CD4-positive, alpha-beta T cell treated with Interleukin-6 at 100 ng/mL for 8 hours (primary cell): ENCODE results near the gene OXSR1.
"Not testable (repeated sequence)": the region's sequence is repeated elsewhere in the genome, so short reads cannot be mapped to it uniquely, and the experiment has no call there.

Experiments used
- DNase-seq: peaks from one replicate; pipeline ENCODE4 v3.0.0-alpha.2; 2020; ENCODE audit warnings: mixed read lengths, low spot score

The OXSR1 gene

DNA sequence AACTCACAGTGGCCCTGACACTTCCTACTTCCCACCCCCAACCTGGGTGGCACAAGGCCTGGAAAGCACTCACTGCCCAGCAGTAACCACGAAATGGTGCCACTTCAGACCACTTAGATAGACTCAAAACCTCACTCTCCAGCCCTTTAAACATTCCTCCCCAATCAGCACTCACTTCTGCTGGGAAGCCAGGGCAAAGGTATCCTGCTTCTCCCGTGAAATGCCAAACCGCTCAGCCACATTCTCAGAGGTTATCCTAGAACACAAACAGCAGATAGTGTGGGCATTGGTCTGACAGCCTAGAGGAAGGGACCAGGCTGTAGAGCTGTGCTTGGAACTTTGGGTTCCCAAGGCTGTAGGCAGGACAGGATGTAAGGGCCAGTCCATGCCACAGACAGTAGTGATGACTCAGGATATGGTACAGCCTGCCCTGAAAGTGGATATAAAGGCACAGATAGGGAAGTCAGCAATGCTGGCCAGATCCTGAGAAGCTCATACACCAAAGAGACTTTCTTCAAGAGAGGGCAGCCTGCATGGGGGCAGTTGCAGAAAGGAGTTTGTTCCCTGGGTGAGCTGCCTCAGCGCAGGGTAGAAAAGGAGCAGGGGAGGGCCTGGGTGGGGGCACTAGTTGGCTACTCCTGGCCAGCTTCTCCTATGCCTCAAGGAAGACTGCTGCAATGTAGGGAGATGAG, 37.6 kb upstream of the OXSR1 start:
- no peak for DNase-seq

DNA sequence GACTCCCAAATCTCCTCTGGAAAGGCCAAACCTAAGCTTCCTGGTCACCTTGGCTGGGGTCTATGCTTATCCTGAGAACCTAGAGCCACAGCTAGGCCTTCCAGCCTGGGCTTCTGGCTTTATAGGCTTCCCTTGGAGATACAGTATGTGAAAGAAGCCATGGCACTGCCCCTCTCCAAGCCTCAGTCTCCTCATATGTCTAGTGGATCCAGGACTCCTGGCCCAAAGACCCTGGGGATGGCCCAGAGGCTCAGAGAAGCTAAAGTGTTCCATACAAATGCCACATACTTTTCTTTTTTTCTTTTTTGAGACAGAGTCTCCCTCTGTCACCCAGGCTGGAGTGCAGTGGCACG, 37.1 kb upstream of the OXSR1 start:
- DNase-seq, result no peak

DNA sequence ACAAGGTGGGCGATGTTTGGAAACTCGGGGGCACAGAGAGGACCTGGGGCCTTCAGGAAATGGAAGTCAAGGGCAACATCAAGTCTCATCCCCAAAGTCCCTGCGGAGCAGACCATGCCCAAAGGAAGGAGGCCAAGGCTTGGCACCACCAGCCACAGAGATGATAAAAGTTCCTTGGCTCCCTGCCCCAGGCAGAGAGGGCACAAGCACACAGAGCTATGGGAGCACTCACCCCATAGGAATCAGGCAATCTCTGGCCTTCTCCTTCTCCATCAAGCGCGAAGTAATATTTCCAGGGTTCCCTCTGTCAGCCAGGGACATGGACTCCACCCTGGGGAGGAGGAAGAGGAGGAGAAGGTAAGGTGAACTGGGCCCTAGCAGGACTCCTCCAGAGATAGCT, 36.3 kb upstream of the OXSR1 start:
- no peak for DNase-seq

DNA sequence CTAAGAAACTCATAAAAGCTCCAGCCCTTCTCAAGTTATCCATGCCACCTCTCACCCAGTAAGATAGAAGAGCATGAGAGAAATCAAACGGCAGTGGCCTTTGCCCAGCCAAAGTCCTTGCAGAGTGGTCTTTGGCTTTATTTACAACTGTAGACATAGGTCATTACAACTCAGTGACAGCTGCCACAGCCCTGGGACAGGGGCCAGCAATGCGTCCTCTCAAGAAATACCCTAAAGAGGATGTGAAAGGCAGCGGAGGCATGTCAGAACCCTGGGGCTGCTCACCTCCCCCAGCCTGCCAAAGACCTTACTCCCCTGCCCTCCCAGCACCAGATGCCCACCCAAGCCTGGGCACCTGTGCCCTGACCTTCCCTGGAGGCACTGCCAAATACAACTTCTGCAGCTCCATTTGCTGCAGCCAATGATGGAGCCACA, 34.7 kb upstream of the OXSR1 start:
- no peak for DNase-seq

DNA sequence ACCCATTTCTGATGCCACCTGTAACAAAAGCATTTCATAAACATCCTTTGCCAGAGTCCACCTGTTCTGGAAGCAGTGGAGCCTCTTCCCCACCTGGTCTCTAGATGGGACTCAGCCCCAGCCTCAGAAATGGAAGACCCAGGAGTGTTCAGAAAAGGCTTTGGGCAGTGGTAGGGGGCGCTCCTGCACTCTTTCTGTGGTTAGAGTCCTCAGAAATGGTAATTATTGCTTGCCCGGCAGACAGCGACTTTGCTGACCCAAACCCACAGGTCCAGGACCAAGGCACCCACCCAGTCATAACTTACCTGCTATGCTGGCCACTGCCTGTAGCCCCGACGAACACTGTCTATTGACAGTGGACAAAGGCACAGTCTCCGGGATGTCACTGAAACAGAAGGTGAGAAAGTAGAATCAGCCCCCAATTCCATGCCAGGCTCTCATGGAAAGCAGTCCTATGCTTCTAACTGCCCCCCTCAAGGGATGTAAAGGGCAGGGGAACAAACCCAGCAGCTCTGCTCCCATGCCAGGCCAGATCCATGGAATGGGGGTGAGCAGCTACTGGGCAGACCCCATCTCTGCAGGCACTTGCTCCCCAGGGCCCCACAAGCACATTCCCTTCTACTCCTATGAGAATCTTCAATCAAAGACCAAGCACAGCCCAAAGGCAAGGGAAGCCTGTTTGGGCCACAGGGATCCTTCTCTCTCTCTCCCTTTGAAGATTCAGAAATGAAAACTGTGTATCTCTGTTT, 33.5 kb upstream of the OXSR1 start:
- no peak for DNase-seq

DNA sequence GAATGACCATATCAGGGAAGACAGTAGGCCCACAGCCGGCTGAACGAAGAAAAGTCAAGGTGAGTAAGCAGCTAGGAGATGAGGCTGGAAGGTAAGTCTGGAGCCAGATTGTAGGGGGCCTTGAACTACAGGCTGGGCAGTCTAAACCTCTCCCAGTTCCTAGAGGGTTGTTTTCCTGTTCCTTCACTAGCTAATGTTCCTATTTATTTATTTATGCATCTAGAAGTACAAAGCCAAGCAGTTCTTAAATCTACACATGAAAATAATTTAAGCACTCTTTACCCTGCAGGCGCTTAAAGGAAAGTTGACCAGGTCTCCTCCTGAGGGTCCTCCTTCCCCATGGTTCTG, 32.2 kb upstream of the OXSR1 start:
- DNase-seq, result no peak

DNA sequence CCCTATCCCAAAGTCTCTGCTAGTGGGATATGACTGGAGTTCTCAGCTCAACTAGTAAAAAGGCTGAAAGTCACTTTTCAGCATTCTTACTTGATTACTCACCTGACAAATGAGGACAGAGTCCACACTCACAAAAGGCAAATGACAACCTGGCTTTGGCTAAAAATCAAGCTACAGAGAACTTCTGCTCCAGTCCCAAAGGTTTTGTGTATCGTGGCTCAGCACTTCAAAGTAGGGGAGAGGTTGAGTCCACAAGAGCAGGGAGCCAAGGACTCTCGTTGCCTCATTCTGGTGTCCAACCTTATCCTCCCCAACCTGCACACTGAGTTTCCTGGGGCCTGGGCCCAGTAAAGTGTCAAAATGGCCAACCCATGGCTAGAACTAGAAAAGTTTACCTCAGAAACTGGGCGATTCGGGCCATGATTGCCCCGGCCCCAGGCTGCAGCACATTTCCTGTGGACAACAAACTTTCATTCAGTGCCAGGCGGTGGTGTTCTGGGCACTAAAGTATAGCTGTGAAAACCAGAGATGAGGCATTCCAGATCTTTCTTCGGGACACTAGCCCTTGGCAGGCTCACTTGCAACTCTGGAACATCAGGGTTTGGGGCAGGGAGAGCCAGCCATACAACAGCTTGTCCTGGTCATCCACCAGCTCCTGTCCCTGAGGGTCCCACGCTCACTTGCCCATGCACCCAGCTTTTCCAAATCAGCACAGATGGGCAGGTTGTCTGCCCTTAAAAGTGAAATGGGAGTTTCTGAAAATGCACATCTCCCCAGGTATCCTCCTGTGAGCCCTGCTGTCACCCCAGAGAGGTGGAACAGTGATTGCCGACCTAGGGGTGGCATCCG, 31.6 kb upstream of the OXSR1 start:
- DNase-seq, result no peak

DNA sequence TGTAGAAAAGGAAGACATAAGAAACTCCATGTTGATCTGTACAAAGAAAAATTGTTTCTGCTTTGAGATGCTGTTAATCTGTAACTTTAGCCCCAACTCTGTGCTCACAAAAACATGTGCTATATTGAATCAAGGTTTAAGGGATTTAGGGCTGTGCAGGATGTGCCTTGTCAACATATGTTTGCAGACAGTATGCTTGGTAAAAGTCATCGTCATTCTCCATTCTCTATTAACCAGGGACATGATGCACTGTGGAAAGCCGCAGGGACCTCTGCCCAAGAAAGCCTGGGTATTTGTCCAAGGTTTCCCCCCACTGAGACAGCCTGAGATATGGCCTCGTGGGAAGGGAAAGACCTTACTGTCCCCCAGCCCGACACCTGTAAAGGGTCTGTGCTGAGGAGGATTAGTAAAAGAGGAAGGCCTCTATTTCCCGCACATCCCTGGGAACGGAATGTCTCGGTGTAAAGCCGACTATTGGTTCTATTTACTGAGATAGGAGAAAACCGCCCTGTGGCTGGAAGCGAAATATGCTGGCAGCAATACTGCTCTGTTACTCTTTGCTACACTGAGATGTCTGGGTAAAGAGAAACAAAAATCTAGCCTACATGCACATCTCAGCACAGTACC, 30.7 kb upstream of the OXSR1 start:
- DNase-seq, result not testable (repeated sequence)

DNA sequence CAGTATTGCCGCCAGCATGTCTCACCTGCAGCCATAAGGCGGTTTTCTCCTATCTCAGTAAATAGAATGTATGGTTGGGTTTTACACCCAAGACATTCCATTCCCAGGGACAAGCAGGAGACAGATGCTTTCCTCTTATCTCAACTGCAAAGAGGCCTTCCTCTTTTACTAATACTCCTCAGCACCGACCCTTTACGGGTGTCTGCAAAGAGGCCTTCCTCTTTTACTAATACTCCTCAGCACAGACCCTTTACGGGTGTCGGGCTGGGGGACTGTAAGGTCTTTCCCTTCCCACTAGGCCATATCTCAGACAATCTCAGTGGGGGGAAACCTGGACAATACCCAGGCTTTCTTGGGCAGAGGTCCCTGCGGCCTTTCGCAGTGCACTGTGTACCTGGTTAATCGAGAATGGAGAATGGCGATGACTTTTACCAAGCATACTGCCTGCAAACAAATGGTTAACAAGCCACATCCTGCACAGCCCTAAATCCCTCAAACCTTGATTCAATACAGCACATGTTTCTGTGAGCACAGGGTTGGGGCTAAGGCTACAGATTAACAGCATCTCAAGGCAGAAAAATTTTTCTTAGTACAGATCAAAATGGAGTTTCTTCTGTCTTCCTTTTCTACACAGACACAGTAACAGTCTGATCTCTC, 29.6 kb upstream of the OXSR1 start:
- DNase-seq, result peak; percentile 46

DNA sequence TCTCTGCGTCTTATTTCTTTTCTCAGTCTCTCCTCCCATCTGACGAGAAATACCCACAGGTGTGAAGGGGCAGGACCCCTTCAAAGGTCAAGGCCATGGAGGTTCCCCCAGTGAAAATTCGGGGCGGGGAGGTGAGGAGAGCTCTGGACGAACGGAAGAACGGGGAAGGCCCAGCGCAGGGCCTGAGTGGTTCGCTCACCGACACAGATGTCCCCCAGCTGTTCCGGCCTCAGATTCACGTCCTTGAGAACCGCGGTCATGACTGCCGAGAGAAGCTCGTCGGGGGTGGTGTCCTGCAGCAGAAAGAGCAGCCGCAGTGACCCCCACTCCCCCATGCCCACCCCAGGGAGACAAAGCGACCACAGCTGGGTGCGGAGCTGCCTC, 29.0 kb upstream of the OXSR1 start:
- no peak for DNase-seq

DNA sequence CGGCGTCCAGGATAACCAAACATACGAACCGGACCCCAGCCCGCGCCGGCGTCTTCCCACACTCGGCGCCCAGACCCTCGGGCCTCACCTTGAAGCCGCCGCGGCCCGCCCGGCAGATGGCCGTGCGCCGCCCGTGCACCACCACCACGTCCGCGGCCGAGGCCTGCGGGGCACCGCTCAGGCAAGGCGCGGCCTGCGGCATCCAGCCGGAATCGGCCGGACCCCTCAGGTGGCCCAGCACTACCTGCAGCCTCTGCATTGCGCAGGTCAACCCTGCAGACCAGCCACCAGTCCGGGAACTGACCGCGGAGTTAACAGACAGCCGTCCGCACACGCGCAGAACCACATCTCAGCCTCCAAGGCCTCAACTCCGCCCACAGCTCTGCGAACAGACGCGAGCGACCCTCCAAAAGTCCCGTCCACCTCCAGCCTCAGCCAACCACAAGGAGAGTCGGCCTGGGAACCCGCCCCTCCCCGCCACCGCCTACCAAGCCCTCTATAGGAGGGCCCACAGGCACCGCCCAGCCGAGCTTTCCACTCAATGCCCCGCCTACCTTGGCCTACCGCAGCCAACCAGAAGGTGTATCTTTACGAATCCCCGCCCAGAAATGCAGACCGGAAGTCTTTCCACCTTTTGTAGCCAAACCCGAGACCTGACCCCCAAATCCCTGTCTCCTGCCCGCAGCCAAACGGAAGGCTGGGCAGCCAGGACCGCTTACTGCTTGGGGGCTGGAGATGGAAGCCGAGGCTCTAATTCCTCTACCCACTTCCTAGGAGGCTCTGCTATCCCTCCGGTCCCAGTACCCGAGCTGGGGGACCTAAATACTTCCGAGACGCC, 28.3 kb upstream of the OXSR1 start, which contains the start of gene ACAA1:
Gene ACAA1 (minus strand): TSS at position 351 of the 838 bp plus-strand sequence. CDS start 92 bp downstream, at position 259.
- DNase-seq, result peak; percentile 98

DNA sequence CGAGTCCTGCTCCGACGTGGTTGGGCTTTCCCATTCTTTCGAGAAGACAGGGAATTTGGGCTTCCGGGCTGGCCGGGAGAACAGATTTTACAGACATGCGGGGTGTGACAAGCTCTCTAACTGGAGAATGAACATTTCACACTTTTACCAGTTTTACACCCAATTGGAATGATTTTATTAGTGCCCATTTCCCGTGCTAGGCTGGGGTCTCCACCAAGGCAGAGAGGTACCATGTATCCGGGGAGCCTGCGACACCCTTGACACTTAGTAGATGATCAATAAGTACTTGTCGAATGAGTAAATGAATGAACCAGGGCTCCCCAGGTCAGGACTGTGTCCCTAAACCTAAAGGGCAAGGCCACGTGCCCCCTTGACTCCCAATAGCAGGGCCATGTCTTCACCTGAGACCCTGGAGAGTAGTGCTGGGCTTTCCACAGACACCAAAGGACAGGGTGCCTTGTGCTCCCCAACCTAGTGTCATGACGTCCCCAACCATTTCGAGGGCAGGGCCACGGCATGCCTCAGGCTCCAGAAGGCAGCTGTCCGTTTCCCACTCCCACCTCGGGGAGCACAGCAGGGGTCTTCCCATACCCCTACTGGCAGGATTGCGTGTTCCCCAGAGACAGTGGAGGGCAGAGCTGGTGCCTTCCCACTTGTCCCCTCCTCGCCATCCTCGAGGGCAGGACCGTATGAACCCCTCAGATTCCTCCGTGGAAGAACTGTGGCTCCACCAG, 27.6 kb upstream of the OXSR1 start:
- no peak for DNase-seq

DNA sequence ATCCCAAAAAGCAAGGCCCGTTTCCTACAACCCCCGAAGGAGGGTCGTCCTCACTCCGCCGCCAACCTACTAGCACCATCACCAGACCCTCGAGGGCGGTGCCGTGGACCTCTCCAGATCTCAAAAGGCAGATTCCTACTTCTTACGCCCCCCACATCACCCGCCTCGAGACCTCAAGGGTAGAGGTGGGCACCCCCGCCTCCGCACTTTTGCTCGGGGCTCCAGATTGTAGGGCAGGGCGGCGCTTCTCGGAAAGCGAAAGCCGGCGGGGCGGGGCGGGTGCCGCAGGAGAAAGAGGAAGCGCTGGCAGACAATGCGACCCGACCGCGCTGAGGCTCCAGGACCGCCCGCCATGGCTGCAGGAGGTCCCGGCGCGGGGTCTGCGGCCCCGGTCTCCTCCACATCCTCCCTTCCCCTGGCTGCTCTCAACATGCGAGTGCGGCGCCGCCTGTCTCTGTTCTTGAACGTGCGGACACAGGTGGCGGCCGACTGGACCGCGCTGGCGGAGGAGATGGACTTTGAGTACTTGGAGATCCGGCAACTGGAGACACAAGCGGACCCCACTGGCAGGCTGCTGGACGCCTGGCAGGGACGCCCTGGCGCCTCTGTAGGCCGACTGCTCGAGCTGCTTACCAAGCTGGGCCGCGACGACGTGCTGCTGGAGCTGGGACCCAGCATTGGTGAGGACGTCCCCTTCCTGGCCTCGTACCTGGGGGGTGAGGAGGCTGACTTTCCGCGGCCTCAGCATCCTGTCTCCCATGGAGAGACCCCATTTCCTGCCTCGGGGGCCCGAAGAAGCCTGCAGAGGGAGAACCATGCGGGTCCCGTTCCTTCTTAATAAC, 26.8 kb upstream of the OXSR1 start, which contains the start of gene MYD88:
Gene MYD88 (plus strand): TSS at position 313 of the 842 bp plus-strand sequence. CDS start 40 bp downstream, at position 353.
- peak; percentile 78 for DNase-seq

DNA sequence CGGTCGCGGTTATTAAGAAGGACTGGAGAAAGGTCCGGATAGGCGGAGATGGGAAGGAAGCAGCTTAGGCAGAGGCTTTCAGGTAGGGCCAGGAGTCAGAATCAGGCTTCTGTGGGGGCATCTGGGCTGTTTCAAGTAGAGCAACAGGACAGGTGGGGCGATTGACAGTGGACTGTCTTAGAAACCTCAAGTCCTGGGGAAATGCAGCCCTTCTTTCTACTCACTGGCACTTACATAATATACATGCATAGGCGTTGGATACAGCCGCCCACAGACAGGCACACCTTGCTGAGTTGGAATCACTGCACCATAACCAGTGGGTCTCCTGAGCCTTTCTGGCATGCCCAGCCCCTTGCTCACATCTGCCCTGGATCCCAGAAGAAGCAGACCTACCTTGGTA, 26.1 kb upstream of the OXSR1 start:
- no peak for DNase-seq

DNA sequence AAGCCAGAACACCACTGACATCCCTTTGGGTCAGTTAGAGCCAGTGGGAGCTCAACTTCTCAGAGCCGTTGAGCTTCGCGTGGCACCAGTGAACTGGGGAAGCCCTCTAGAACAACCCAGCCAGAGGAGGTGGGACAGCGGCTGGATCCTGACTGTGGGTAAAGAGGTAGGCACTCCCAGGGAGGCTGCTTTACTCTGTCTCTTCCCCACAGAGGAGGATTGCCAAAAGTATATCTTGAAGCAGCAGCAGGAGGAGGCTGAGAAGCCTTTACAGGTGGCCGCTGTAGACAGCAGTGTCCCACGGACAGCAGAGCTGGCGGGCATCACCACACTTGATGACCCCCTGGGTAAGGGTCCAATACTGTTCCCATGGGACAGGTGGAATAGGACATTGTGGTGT, 25.7 kb upstream of the OXSR1 start:
- no peak for DNase-seq

DNA sequence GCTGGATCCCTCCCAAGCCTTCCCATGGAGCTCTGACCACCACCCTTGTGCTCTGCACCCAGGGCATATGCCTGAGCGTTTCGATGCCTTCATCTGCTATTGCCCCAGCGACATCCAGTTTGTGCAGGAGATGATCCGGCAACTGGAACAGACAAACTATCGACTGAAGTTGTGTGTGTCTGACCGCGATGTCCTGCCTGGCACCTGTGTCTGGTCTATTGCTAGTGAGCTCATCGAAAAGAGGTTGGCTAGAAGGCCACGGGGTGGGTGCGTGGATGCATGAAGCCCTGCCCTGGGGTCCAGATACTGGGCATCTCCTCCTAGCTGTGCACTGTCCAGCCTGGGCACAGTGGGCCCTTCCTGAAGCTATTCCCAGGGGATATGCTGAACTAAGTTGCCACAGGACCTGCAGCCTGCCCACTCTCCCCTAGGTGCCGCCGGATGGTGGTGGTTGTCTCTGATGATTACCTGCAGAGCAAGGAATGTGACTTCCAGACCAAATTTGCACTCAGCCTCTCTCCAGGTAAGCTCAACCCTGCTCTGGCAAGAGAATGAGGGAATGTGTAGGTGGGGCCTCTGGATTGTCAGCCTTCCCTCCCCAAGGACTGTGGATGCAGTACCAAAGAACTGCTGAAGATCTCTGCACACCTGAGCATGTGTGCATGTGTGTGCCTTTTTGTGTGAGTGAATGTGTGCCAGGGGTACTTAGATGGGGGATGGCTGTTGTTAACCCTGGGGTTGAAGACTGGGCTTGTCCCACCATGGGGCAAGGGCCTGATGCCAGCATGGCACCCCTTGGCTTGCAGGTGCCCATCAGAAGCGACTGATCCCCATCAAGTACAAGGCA, 24.8 kb upstream of the OXSR1 start:
- DNase-seq, result no peak

DNA sequence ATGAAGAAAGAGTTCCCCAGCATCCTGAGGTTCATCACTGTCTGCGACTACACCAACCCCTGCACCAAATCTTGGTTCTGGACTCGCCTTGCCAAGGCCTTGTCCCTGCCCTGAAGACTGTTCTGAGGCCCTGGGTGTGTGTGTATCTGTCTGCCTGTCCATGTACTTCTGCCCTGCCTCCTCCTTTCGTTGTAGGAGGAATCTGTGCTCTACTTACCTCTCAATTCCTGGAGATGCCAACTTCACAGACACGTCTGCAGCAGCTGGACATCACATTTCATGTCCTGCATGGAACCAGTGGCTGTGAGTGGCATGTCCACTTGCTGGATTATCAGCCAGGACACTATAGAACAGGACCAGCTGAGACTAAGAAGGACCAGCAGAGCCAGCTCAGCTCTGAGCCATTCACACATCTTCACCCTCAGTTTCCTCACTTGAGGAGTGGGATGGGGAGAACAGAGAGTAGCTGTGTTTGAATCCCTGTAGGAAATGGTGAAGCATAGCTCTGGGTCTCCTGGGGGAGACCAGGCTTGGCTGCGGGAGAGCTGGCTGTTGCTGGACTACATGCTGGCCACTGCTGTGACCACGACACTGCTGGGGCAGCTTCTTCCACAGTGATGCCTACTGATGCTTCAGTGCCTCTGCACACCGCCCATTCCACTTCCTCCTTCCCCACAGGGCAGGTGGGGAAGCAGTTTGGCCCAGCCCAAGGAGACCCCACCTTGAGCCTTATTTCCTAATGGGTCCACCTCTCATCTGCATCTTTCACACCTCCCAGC, 24.0 kb upstream of the OXSR1 start:
- no peak for DNase-seq

DNA sequence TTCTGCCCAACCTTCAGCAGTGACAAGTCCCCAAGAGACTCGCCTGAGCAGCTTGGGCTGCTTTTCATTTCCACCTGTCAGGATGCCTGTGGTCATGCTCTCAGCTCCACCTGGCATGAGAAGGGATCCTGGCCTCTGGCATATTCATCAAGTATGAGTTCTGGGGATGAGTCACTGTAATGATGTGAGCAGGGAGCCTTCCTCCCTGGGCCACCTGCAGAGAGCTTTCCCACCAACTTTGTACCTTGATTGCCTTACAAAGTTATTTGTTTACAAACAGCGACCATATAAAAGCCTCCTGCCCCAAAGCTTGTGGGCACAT, 23.4 kb upstream of the OXSR1 start:
- no peak for DNase-seq
